GM23338 (cell line): ENCODE results near the gene MIX23.

Source experiments
- CREB1 ChIP-seq: fragments of 250-450 bp; sonication (Bioruptor Pico); IDR thresholded peaks from 2 replicates; pipeline ENCODE4 v1.5.0; 2020; ENCODE audit warnings: low read depth, mild to moderate bottlenecking, moderate library complexity
- CTCF ChIP-seq, 2 experiments: fragments of 200-600 bp in 1 of 2; sonication (generic) in 1 of 2; conservative IDR thresholded peaks; 2 replicates each; pipeline versions ENCODE4 v1.5.1 to v1.6.1; 2016 to 2017; ENCODE audit warnings: antibody characterized with exemption in 2 of 2, low read depth in 2 of 2, mild to moderate bottlenecking in 2 of 2, moderate library complexity in 1 of 2
- EZH2 ChIP-seq: fragments of 200-600 bp; sonication (generic); IDR thresholded peaks from one replicate; pipeline ENCODE4 v1.8.0; 2017; ENCODE audit warnings: antibody characterized with exemption, mild to moderate bottlenecking, low read depth; ENCODE audit not compliant: unreplicated experiment
- EZH2phosphoT487 ChIP-seq: fragments of 200-600 bp; sonication (generic); IDR thresholded peaks from one replicate; pipeline ENCODE4 v1.8.1; 2018; ENCODE audit warnings: antibody characterized with exemption; ENCODE audit not compliant: unreplicated experiment
- JUNB ChIP-seq: IDR thresholded peaks from one replicate; pipeline ENCODE4 v1.6.1; 2016; ENCODE audit warnings: antibody characterized with exemption; ENCODE audit not compliant: unreplicated experiment
- POLR2AphosphoS5 ChIP-seq: IDR thresholded peaks from 2 replicates; pipeline ENCODE4 v1.6.1; 2016; ENCODE audit warnings: antibody characterized with exemption, low read depth
- REST ChIP-seq: IDR thresholded peaks from one replicate; pipeline ENCODE4 v1.6.1; 2018; ENCODE audit warnings: antibody characterized with exemption; ENCODE audit not compliant: unreplicated experiment

- TF ChIP-seq CTCF (conservative IDR thresholded peaks at IDR 0.05; ENCODE audit: low read depth in 2 of 2) (peak; percentile 58 to 60), POLR2AphosphoS5 (no peak), EZH2 (no peak), REST (no peak), EZH2phosphoT487 (no peak), JUNB (no peak), CREB1 (CRISPR knock-in tag) (no peak)
These were observed 67.4 kb downstream of the MIX23 start for GRCh38 chr3:122315619-122316018.
